MG63 (cell line): Measurements from ENCODE around the gene SYCE3. TPM values are rescaled to one million over a fixed set of nuclear protein-coding genes. Genes with fewer than 3 reads are reported as not detected.
A peak's percentile ranks its signal among the peaks of the same experiment; 100 is the strongest.

Source experiments
- DNase-seq: peaks from one replicate; pipeline ENCODE4 v3.0.0-alpha.2; 2020
- H3K27me3 ChIP-seq: fragments of 250-450 bp; sonication (Bioruptor Pico); 2 replicates; pipeline ENCODE4 v1.5.1; 2020; ENCODE audit warnings: mild to moderate bottlenecking, moderate library complexity
- H3K36me3 ChIP-seq: fragments of 250-450 bp; sonication (Bioruptor Pico); 2 replicates; pipeline ENCODE4 v1.5.1; 2020; ENCODE audit warnings: mild to moderate bottlenecking, moderate library complexity
- H3K4me3 ChIP-seq: fragments of 250-450 bp; sonication (Bioruptor Pico); 2 replicates; pipeline ENCODE4 v1.5.1; 2020; ENCODE audit warnings: mild to moderate bottlenecking, moderate library complexity
- H3K9me3 ChIP-seq: fragments of 250-450 bp; sonication (Bioruptor Pico); 2 replicates; pipeline ENCODE4 v1.5.1; 2020; ENCODE audit warnings: mild to moderate bottlenecking, moderate library complexity
- total RNA-seq: library from RNA; depleted of rRNA; stranded (reverse); fragments of >200 nt; shearing (Covaris generic); gene quantifications from 2 replicates; pipeline ENCODE4 v1.2.3, GENCODE V29; 2014; ENCODE audit warnings: low replicate concordance; rRNA removed

SYCE3 gene
- total RNA-seq, 1 experiment from 2014 or later = not detected

- DNase-seq = peak; percentile 89
- peaks cover 26% of the 10 kb centered on the region for H3K36me3 ChIP-seq
These were observed 54.5 kb downstream of the SYCE3 start, which contains the start of gene NCAPH2 for GRCh38 chr22:50507991-50508884. Gene NCAPH2, plus strand, starts transcription at chr22:50508224. Its CDS starts 114 bp downstream, at chr22:50508338.

GRCh38 chr22:50507421-50507990 lies 55.2 kb downstream of the SYCE3 start, which contains the start of gene LMF2:
Gene LMF2, minus strand, starts transcription at chr22:50507702. Its CDS starts 27 bp downstream, at chr22:50507675.
- H3K36me3 ChIP-seq = peaks cover 22% of the 10 kb centered on the region
- DNase-seq = peak; percentile 81
- H3K4me3 ChIP-seq = peak within 1 kb of the TSS; percentile 98
- H3K9me3 ChIP-seq = no peaks in the 10 kb centered on the region
- no peaks in the 10 kb centered on the region for H3K27me3 ChIP-seq

More at GRCh38 chr22:50507991-50508884, 54.5 kb downstream of the SYCE3 start, which contains the start of gene NCAPH2:
- Histone ChIP-seq H3K27me3 (no peaks in the 10 kb centered on the region), H3K4me3 (peak within 1 kb of the TSS; percentile 98), H3K9me3 (no peaks in the 10 kb centered on the region)

- no peak for DNase-seq
- peak overlapping the region; percentile 98 for H3K4me3 ChIP-seq
- H3K27me3 ChIP-seq = no peaks in the 10 kb centered on the region
- no peaks in the 10 kb centered on the region for H3K9me3 ChIP-seq
- peaks cover 22% of the 10 kb centered on the region for H3K36me3 ChIP-seq
These were observed 55.9 kb downstream of the SYCE3 start for GRCh38 chr22:50506611-50507420.

- Histone ChIP-seq H3K27me3 (no peaks in the 10 kb centered on the region), H3K36me3 (peaks cover 22% of the 10 kb centered on the region), H3K9me3 (no peaks in the 10 kb centered on the region), H3K4me3 (peak overlapping the region; percentile 98)
- no peak for DNase-seq
These were observed 56.7 kb downstream of the SYCE3 start for GRCh38 chr22:50505776-50506610.

GRCh38 chr22:50505276-50505775 lies 57.4 kb downstream of the SYCE3 start:
- H3K27me3 ChIP-seq = no peaks in the 10 kb centered on the region
- DNase-seq = no peak
- H3K36me3 ChIP-seq = peaks cover 19% of the 10 kb centered on the region
- H3K9me3 ChIP-seq = no peaks in the 10 kb centered on the region
- no peak overlapping the region for H3K4me3 ChIP-seq

GRCh38 chr22:50504369-50505211 lies 58.1 kb downstream of the SYCE3 start:
- Histone ChIP-seq H3K27me3 (no peaks in the 10 kb centered on the region), H3K9me3 (no peaks in the 10 kb centered on the region), H3K36me3 (peaks cover 18% of the 10 kb centered on the region), H3K4me3 (no peak overlapping the region)
- no peak for DNase-seq

GRCh38 chr22:50503475-50504145 lies 59.1 kb downstream of the SYCE3 start:
- no peak for DNase-seq
- Histone ChIP-seq H3K27me3 (no peaks in the 10 kb centered on the region), H3K9me3 (no peaks in the 10 kb centered on the region), H3K36me3 (peaks cover 18% of the 10 kb centered on the region), H3K4me3 (no peak overlapping the region)

GRCh38 chr22:50502628-50503474 lies 59.9 kb downstream of the SYCE3 start:
- Histone ChIP-seq H3K9me3 (no peaks in the 10 kb centered on the region), H3K4me3 (no peak overlapping the region), H3K36me3 (peaks cover 18% of the 10 kb centered on the region), H3K27me3 (no peaks in the 10 kb centered on the region)
- DNase-seq = no peak

- peaks cover 18% of the 10 kb centered on the region for H3K36me3 ChIP-seq
- no peak overlapping the region for H3K4me3 ChIP-seq
- DNase-seq = no peak
- H3K27me3 ChIP-seq = no peaks in the 10 kb centered on the region
- no peaks in the 10 kb centered on the region for H3K9me3 ChIP-seq
These were observed 60.6 kb downstream of the SYCE3 start for GRCh38 chr22:50502096-50502495.

Other genes with a start within 250 kb of the SYCE3 start
- 0.15 and 0.46 TPM in 2 replicates for gene DENND6B, start 235.9 kb downstream of the SYCE3 start, total RNA-seq
- gene PPP6R2, start 219.6 kb downstream of the SYCE3 start, total RNA-seq = 31.0 and 37.4 TPM in 2 replicates
- 38.7 and 66.1 TPM in 2 replicates for gene SBF1, start 87.9 kb downstream of the SYCE3 start, total RNA-seq
- 2.2 and 6.9 TPM in 2 replicates for gene ADM2, start 81.4 kb downstream of the SYCE3 start, total RNA-seq
- gene MIOX, start 76.1 kb downstream of the SYCE3 start, total RNA-seq = 0.35 TPM in 1 of 2 replicates, not detected in the other
- 23.0 and 30.3 TPM in 2 replicates for gene LMF2, start 55.2 kb downstream of the SYCE3 start, total RNA-seq
- gene NCAPH2, start 54.7 kb downstream of the SYCE3 start, total RNA-seq = 68.0 and 102 TPM in 2 replicates
- gene SCO2, start 37.3 kb downstream of the SYCE3 start, total RNA-seq = 1.2 and 3.2 TPM in 2 replicates
- 22.1 and 22.2 TPM in 2 replicates for gene TYMP, start 32.9 kb downstream of the SYCE3 start, total RNA-seq
- gene KLHDC7B, start 17.0 kb downstream of the SYCE3 start, total RNA-seq = not detected in 2 replicates
- 4.4 and 9.9 TPM in 2 replicates for gene CPT1B, start 15.5 kb upstream of the SYCE3 start, total RNA-seq
- 1.3 and 5.5 TPM in 2 replicates for gene CHKB, start 19.9 kb upstream of the SYCE3 start, total RNA-seq
- 2.2 TPM in 1 of 2 replicates, not detected in the other for gene MAPK8IP2, start 37.9 kb upstream of the SYCE3 start, total RNA-seq
- 9.8 and 16.0 TPM in 2 replicates for gene ARSA, start 65.2 kb upstream of the SYCE3 start, total RNA-seq
- 1.3 and 2.6 TPM in 2 replicates for gene SHANK3, start 109.9 kb upstream of the SYCE3 start, total RNA-seq
- not detected in 2 replicates for gene ACR, start 175.3 kb upstream of the SYCE3 start, total RNA-seq
- gene RABL2B, start 220.7 kb upstream of the SYCE3 start, total RNA-seq = 6.5 and 11.5 TPM in 2 replicates